Neuronal stem cell (in vitro differentiated cells): ENCODE results near the gene PRR33.
A peak's percentile ranks its signal among the peaks of the same experiment; 100 is the strongest.
"Not testable (repeated sequence)": the region's sequence is repeated elsewhere in the genome, so short reads cannot be mapped to it uniquely, and the experiment has no call there.

Experiments used
- DNase-seq: peaks from one replicate; pipeline ENCODE4 v3.0.0-alpha.2; 2013; ENCODE audit warnings: low spot score
- H2AFZ ChIP-seq: one replicate; pipeline ENCODE4 v1.6.1; 2013; ENCODE audit warnings: mild to moderate bottlenecking, low read length, inconsistent platforms
- H2AK5ac ChIP-seq: 2 replicates; pipeline ENCODE4 v1.6.1; 2013; ENCODE audit warnings: low read depth, mild to moderate bottlenecking, inconsistent platforms, low read length, moderate library complexity, mixed read lengths
- H2BK120ac ChIP-seq: 2 replicates; pipeline ENCODE4 v1.6.1; 2013; ENCODE audit warnings: low read depth, mild to moderate bottlenecking, inconsistent platforms, low read length, moderate library complexity, mixed read lengths
- H2BK12ac ChIP-seq: one replicate; pipeline ENCODE4 v1.6.1; 2013; ENCODE audit warnings: low read length, inconsistent platforms
- H2BK15ac ChIP-seq: 2 replicates; pipeline ENCODE4 v1.6.1; 2013; ENCODE audit warnings: mild to moderate bottlenecking, low read length, inconsistent platforms, mixed read lengths
- H2BK5ac ChIP-seq: one replicate; pipeline ENCODE4 v1.6.1; 2013; ENCODE audit warnings: inconsistent platforms, mild to moderate bottlenecking, low read length, moderate library complexity
- H3K14ac ChIP-seq: one replicate; pipeline ENCODE4 v1.6.1; 2013; ENCODE audit warnings: low read length, inconsistent platforms
- H3K18ac ChIP-seq: 2 replicates; pipeline ENCODE4 v1.6.1; 2013; ENCODE audit warnings: low read length, inconsistent platforms
- H3K23ac ChIP-seq: 2 replicates; pipeline ENCODE4 v1.6.1; 2013; ENCODE audit warnings: low read depth, mild to moderate bottlenecking, mixed read lengths, low read length, inconsistent platforms; ENCODE audit not compliant: poor library complexity
- H3K27ac ChIP-seq: replicated peaks from 3 replicates; pipeline ENCODE4 v1.5.1; 2013; ENCODE audit warnings: low read length, inconsistent platforms
- H3K27me3 ChIP-seq, 3 experiments: 2 replicates each; pipeline ENCODE4 v1.6.1; 2013; ENCODE audit warnings: low read length in 3 of 3, mild to moderate bottlenecking in 2 of 3, inconsistent platforms in 1 of 3, low read depth in 1 of 3, mixed read lengths in 1 of 3, moderate library complexity in 1 of 3; ENCODE audit not compliant: control insufficient read depth in 3 of 3, insufficient read depth in 3 of 3
- H3K36me3 ChIP-seq, 2 donors: replicated peaks in 1 of 2; 2 replicates each; pipeline ENCODE4 v1.6.1; 2013; ENCODE audit warnings: low read length in 2 of 2; ENCODE audit not compliant: control insufficient read depth in 2 of 2, insufficient read depth in 2 of 2
- H3K4ac ChIP-seq: 2 replicates; pipeline ENCODE4 v1.6.1; 2013; ENCODE audit warnings: inconsistent platforms, mild to moderate bottlenecking, low read length, moderate library complexity
- H3K4me1 ChIP-seq, 2 donors: 1 replicate in 1 of 2; 2 replicates in 1 of 2; pipeline ENCODE4 v1.6.1; 2013; ENCODE audit warnings: low read length in 2 of 2, low read depth in 1 of 2; ENCODE audit not compliant: control insufficient read depth in 2 of 2, insufficient read depth in 1 of 2
- H3K4me2 ChIP-seq: one replicate; pipeline ENCODE4 v1.6.1; 2013; ENCODE audit warnings: mild to moderate bottlenecking, low read length, inconsistent platforms; ENCODE audit not compliant: insufficient read depth, poor library complexity, severe bottlenecking
- H3K4me3 ChIP-seq, 2 donors: 2 replicates each; pipeline ENCODE4 v1.5.1; 2013; ENCODE audit warnings: low read length in 2 of 2, mild to moderate bottlenecking in 2 of 2, inconsistent platforms in 1 of 2, moderate library complexity in 1 of 2
- H3K79me1 ChIP-seq: one replicate; pipeline ENCODE4 v1.6.1; 2013; ENCODE audit warnings: low read depth, mild to moderate bottlenecking, inconsistent platforms, low read length, moderate library complexity
- H3K9ac ChIP-seq: one replicate; pipeline ENCODE4 v1.6.1; 2013; ENCODE audit warnings: mild to moderate bottlenecking, low read depth, low read length, inconsistent platforms; ENCODE audit not compliant: poor library complexity
- H3K9me3 ChIP-seq, 2 donors: replicated peaks in 1 of 2; 2 replicates each; pipeline versions ENCODE3 to v1.6.1; 2013; ENCODE audit warnings: low read length in 2 of 2, mild to moderate bottlenecking in 2 of 2, inconsistent platforms in 1 of 2, low read depth in 1 of 2, mixed read lengths in 1 of 2, moderate library complexity in 1 of 2; ENCODE audit not compliant: control insufficient read depth in 2 of 2, insufficient read depth in 1 of 2
- H4K8ac ChIP-seq: one replicate; pipeline ENCODE4 v1.6.1; 2013; ENCODE audit warnings: low read depth, mild to moderate bottlenecking, inconsistent platforms, low read length, moderate library complexity
- H4K91ac ChIP-seq: one replicate; pipeline ENCODE4 v1.6.1; 2013; ENCODE audit warnings: low read length, low read depth, mild to moderate bottlenecking, inconsistent platforms; ENCODE audit not compliant: poor library complexity
- WGBS, 2 donors: extraction: QIAGEN DNeasy Blood & Tissue Kit; methylation state at CpG; one replicate each; pipeline ENCODE4 v1.1.7; 2013; ENCODE audit warnings: missing lambda C conversion rate in 2 of 2, mixed read lengths in 1 of 2; ENCODE audit not compliant: insufficient read length in 2 of 2, insufficient replicate concordance in 1 of 2; ENCODE audit errors: extremely low coverage in 2 of 2; 5-methylcytosine and 5-hydroxymethylcytosine counted together

PRR33 gene

DNA sequence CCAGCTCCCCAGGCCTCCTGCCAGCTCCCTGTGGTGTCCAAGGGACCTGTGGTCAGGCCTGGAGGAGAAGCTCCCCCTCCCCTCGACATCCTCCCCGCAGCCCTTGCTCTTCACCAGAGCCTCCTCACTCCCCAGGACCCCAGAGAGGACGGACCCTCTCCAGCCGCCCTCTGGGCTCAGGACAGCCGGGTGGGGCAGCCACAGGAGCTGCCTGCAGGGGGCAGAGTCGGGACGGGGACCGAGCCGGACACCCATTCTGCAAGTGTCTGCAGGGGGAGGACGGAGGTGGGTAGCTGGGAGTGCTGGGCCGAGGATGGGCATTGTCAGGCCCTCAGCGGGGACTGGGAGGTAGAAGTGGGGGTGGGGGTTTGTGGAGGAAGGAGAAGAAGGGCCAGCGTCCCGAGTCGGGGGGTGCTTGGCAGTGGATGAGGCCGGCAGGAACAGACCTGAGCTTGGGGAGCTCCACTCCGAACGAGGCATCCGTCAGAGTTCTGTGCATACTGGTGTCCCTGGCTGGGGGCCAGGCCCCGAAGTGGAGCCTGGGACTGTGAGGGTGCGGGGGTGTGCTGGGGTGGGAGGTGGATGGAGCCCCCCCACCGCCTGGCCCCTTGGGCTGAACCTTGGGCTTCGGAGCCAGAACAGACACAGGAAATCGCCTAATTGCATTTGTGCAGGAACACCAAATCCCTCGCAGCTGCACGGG lies 15.2 kb downstream of the PRR33 start:
- Histone ChIP-seq H2AK5ac (peak overlapping the region; percentile 94), H3K23ac (peak overlapping the region; percentile 65), H2BK5ac (no peak overlapping the region), H2BK120ac (no peak overlapping the region), H3K4me3 (no peak overlapping the region), H2BK12ac (peak overlapping the region; percentile 90), H3K14ac (peak overlapping the region; percentile 38), H3K79me1 (no peaks in the 10 kb centered on the region), H3K9ac (no peak overlapping the region), H3K27ac (no peak overlapping the region), H4K91ac (no peak overlapping the region), H3K36me3 (no peaks in the 10 kb centered on the region), H3K4ac (no peak overlapping the region), H2AFZ (peak overlapping the region; percentile 35), H3K9me3 (no peaks in the 10 kb centered on the region), H3K18ac (peak overlapping the region; percentile 80), H3K4me1 (peaks cover 5 to 17% of the 10 kb centered on the region in 2 donors), H2BK15ac (peak overlapping the region; percentile 97), H4K8ac (no peak overlapping the region), H3K27me3 (no peaks in the 10 kb centered on the region), H3K4me2 (no peak overlapping the region)
- no CpG with 5 or more reads among the region's 26 CpGs for WGBS, 2 donors
- DNase-seq = no peak

DNA sequence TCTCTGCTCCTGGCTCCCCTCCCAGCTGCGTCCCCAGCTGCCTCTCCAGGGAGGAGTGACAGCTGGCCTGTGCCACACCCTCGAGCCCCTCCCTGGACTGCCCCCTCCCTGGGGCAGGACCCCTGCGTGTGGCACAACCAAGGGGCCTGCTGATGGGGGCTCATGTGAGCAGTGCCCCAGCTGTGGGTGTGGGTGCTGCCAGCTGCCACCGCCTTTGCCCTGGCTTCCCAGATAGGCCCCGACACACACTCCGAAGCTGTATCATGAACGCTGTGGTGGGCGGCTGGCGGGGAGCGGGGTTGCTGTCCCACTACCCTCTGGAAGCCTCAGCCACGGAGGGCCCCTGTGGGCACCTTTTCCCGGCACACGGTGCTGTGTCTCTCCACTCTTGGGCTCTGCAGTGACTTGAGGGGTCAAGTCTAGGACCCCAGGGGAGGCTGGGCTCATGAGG lies 15.8 kb downstream of the PRR33 start:
- H3K14ac ChIP-seq = peak overlapping the region; percentile 38
- H2BK15ac ChIP-seq = peak overlapping the region; percentile 97
- H2AFZ ChIP-seq, H3K9me3 ChIP-seq, H3K79me1 ChIP-seq, H3K36me3 ChIP-seq, H3K4me2 ChIP-seq, H3K9ac ChIP-seq, H3K4me3 ChIP-seq, H2BK5ac ChIP-seq, H3K23ac ChIP-seq, H2BK120ac ChIP-seq, DNase-seq, H4K8ac ChIP-seq, H3K27me3 ChIP-seq, H4K91ac ChIP-seq, H3K27ac ChIP-seq, H3K4ac ChIP-seq: not testable (repeated sequence)
- peaks cover 9 to 18% of the 10 kb centered on the region in 2 donors for H3K4me1 ChIP-seq
- peak overlapping the region; percentile 80 for H3K18ac ChIP-seq
- peak overlapping the region; percentile 90 for H2BK12ac ChIP-seq
- peak overlapping the region; percentile 94 for H2AK5ac ChIP-seq
- WGBS, 2 donors = no CpG with 5 or more reads among the region's 13 CpGs

DNA sequence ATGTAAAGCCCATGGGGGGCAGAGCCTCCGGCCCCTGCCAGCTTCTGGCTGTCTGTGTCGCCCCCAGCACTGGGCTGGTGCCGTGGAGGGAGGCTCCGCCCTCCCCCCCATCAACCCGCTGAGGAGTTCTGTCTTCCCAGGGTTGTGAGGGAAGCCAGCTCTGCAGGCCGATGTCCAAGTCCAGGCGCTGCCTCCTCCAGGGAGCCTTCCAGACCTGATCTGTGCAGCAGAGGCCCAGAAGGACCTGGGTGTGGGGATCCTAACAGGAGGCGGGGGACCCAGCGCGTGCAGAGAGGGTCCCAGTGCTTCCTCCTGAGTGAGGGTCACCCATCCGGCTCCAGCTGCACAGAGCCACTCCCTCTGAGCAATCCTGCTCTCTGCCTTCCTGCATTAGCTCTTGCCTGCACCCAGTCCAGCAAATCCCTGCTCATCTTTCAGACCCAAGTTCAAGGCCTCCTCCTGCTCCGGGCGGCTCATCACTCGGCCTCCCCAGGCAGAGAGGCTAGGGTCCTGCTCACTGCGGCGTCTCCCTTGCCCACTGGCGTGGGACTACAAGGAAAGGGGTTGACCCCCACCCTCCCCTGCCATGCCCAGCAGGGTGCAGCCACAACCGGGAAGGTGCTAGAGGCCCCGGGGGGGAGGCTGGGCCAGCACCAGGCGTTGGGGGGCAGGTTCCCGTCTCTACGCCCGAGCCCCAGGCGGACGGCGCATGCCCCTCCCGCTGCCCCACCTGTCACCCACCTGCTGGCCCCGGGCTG lies 16.4 kb downstream of the PRR33 start:
- H3K36me3 ChIP-seq = no peaks in the 10 kb centered on the region
- H3K4ac ChIP-seq = no peak overlapping the region
- no peak overlapping the region for H3K4me2 ChIP-seq
- no peak overlapping the region for H3K4me3 ChIP-seq
- no peak overlapping the region for H3K23ac ChIP-seq
- no peak overlapping the region for H2BK5ac ChIP-seq
- H3K27me3 ChIP-seq = peaks cover 0 to 3% (median 0%) of the 10 kb centered on the region in 3 experiments
- H3K79me1 ChIP-seq = no peaks in the 10 kb centered on the region
- no peak overlapping the region for H4K91ac ChIP-seq
- peak overlapping the region; percentile 75 for H2BK15ac ChIP-seq
- no peak overlapping the region for H3K9ac ChIP-seq
- H3K27ac ChIP-seq = no peak overlapping the region
- H4K8ac ChIP-seq = no peak overlapping the region
- H3K14ac ChIP-seq = peak overlapping the region; percentile 31
- no CpG with 5 or more reads among the region's 28 CpGs for WGBS, 2 donors
- DNase-seq = no peak
- peak overlapping the region; percentile 28 for H3K18ac ChIP-seq
- H2BK12ac ChIP-seq = peak overlapping the region; percentile 6
- peak overlapping the region; percentile 88 for H2AK5ac ChIP-seq
- no peak overlapping the region for H2BK120ac ChIP-seq
- H3K4me1 ChIP-seq = peaks cover 11 to 21% of the 10 kb centered on the region in 2 donors
- H3K9me3 ChIP-seq = no peaks in the 10 kb centered on the region
- H2AFZ ChIP-seq = no peak overlapping the region

DNA sequence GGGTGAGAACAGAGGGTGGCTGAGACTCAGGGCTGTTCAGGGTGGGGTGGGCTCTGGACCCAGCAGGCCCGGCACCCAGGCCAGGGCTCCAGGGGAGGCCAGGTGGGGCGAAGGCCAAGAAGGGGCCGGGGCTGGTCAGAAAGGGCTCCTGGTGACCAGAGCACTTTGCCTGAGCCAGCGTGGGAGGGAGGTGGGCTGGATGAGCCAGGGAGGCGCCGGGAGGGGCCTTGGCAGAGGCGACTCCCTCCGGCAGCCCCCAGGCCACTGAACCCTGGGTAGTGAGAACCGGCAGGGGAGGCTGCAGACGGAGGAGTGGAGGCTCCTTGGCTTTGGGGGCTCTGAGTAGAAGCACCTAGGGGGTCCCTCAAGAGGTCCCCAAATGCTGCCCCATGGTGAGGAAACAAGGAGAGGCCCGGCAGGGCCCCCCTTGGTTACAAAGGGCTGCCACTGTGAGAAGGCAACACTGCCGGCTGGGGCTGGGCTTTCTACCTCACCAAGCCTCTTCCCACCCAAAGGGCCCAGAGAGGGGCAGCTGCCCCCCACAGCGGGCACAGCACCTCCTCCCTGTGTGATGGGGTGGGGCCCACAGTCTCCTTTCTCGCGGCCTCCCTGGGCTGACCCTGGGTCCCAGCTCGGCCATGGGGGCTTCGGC lies 17.1 kb downstream of the PRR33 start:
- WGBS, 2 donors = no CpG with 5 or more reads among the region's 17 CpGs
- not testable (repeated sequence) for H3K27ac ChIP-seq

More for the DNA sequence above, 17.1 kb downstream of the PRR33 start:
- H3K27me3 ChIP-seq, H3K4me2 ChIP-seq, H2BK120ac ChIP-seq, H3K36me3 ChIP-seq, H3K79me1 ChIP-seq, H3K14ac ChIP-seq, H3K23ac ChIP-seq, H2AFZ ChIP-seq, H3K4me3 ChIP-seq, H3K9me3 ChIP-seq, H3K4ac ChIP-seq, H4K8ac ChIP-seq, H4K91ac ChIP-seq, H2BK5ac ChIP-seq, DNase-seq, H3K9ac ChIP-seq: not testable (repeated sequence)
- Histone ChIP-seq H2BK12ac (peak overlapping the region; percentile 22), H2AK5ac (peak overlapping the region; percentile 88), H3K18ac (peak overlapping the region; percentile 71), H3K4me1 (peaks cover 11 to 25% of the 10 kb centered on the region in 2 donors), H2BK15ac (peak overlapping the region; percentile 75)
